ENCODE results near the gene ZC3HAV1. TPM values are rescaled to one million over a fixed set of nuclear protein-coding genes. Genes with fewer than 3 reads are reported as not detected.

ZC3HAV1 gene
- total and polyA plus RNA-seq, 9 of the 15 experiments (the other 6 are each of a cell fraction or from before 2014, with no cell fraction given): 11.9 to 40.5 (median 23.9) TPM

- TF ChIP-seq, protein P1, sequence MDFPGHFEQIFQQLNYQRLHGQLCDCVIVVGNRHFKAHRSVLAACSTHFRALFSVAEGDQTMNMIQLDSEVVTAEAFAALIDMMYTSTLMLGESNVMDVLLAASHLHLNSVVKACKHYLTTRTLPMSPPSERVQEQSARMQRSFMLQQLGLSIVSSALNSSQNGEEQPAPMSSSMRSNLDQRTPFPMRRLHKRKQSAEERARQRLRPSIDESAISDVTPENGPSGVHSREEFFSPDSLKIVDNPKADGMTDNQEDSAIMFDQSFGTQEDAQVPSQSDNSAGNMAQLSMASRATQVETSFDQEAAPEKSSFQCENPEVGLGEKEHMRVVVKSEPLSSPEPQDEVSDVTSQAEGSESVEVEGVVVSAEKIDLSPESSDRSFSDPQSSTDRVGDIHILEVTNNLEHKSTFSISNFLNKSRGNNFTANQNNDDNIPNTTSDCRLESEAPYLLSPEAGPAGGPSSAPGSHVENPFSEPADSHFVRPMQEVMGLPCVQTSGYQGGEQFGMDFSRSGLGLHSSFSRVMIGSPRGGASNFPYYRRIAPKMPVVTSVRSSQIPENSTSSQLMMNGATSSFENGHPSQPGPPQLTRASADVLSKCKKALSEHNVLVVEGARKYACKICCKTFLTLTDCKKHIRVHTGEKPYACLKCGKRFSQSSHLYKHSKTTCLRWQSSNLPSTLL (IDR thresholded peaks at IDR 0.05): no peak
- TF ChIP-seq HNRNPK (IDR thresholded peaks at IDR 0.05; ENCODE audit: low read depth, low read length, poor library complexity, severe bottlenecking) (no peak), SAFB (IDR thresholded peaks at IDR 0.05; ENCODE audit: borderline replicate concordance, low read depth, low read length) (no peak), ZNF165 (CRISPR knock-in tag; IDR thresholded peaks at IDR 0.05; ENCODE audit: borderline replicate concordance) (no peak), CBX1 (IDR thresholded peaks at IDR 0.05; ENCODE audit: low read depth) (no peak), NFRKB (IDR thresholded peaks at IDR 0.05; ENCODE audit: low read depth) (0 out of 2 replicates have a peak, but pooled peaks have one; percentile 49), TRIM25 (IDR thresholded peaks at IDR 0.05; ENCODE audit: borderline replicate concordance) (no peak), MAFG (tag; conservative IDR thresholded peaks at IDR 0.05) (peak; percentile 98), POLR2H (tag; IDR thresholded peaks at IDR 0.05; ENCODE audit: low read depth) (peak; percentile 73; the same call in 1 of the 2 replicates), GABPA (tag; conservative IDR thresholded peaks at IDR 0.05; ENCODE audit: low read depth) (peak; percentile 73), GABPB1 (CRISPR knock-in tag; IDR thresholded peaks at IDR 0.05) (no peak; the same call in 1 of the 2 replicates), KHSRP (IDR thresholded peaks at IDR 0.05) (peak; percentile 57; the same call in 1 of the 2 replicates), SMARCA5 (IDR thresholded peaks at IDR 0.05) (0 out of 2 replicates have a peak, but pooled peaks have one; percentile 15), MECOM (CRISPR knock-in tag; IDR thresholded peaks at IDR 0.05) (no peak), ZNF583 (CRISPR knock-in tag; IDR thresholded peaks at IDR 0.05) (no peak)
- TF ChIP-seq, protein P2, sequence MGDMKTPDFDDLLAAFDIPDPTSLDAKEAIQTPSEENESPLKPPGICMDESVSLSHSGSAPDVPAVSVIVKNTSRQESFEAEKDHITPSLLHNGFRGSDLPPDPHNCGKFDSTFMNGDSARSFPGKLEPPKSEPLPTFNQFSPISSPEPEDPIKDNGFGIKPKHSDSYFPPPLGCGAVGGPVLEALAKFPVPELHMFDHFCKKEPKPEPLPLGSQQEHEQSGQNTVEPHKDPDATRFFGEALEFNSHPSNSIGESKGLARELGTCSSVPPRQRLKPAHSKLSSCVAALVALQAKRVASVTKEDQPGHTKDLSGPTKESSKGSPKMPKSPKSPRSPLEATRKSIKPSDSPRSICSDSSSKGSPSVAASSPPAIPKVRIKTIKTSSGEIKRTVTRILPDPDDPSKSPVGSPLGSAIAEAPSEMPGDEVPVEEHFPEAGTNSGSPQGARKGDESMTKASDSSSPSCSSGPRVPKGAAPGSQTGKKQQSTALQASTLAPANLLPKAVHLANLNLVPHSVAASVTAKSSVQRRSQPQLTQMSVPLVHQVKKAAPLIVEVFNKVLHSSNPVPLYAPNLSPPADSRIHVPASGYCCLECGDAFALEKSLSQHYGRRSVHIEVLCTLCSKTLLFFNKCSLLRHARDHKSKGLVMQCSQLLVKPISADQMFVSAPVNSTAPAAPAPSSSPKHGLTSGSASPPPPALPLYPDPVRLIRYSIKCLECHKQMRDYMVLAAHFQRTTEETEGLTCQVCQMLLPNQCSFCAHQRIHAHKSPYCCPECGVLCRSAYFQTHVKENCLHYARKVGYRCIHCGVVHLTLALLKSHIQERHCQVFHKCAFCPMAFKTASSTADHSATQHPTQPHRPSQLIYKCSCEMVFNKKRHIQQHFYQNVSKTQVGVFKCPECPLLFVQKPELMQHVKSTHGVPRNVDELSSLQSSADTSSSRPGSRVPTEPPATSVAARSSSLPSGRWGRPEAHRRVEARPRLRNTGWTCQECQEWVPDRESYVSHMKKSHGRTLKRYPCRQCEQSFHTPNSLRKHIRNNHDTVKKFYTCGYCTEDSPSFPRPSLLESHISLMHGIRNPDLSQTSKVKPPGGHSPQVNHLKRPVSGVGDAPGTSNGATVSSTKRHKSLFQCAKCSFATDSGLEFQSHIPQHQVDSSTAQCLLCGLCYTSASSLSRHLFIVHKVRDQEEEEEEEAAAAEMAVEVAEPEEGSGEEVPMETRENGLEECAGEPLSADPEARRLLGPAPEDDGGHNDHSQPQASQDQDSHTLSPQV (IDR thresholded peaks at IDR 0.05): peak; percentile 70
- TF ChIP-seq, protein P3, sequence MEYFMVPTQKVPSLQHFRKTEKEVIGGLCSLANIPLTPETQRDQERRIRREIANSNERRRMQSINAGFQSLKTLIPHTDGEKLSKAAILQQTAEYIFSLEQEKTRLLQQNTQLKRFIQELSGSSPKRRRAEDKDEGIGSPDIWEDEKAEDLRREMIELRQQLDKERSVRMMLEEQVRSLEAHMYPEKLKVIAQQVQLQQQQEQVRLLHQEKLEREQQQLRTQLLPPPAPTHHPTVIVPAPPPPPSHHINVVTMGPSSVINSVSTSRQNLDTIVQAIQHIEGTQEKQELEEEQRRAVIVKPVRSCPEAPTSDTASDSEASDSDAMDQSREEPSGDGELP (CRISPR knock-in tag; IDR thresholded peaks at IDR 0.05; ENCODE audit: borderline replicate concordance): no peak
- TF ChIP-seq, protein P4, sequence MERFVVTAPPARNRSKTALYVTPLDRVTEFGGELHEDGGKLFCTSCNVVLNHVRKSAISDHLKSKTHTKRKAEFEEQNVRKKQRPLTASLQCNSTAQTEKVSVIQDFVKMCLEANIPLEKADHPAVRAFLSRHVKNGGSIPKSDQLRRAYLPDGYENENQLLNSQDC (CRISPR knock-in tag; IDR thresholded peaks at IDR 0.05): no peak
Measured at GRCh38 chr7:139043823-139044812, 65.4 kb downstream of the ZC3HAV1 start (continued).

All from K562 (cell line).